ENCODE data around the gene EIF4H. TPM values are rescaled to one million over a fixed set of nuclear protein-coding genes. Genes with fewer than 3 reads are reported as not detected.

Gene EIF4H
- total RNA-seq, 1 donor from 2014 or later: 214 TPM

DNA sequence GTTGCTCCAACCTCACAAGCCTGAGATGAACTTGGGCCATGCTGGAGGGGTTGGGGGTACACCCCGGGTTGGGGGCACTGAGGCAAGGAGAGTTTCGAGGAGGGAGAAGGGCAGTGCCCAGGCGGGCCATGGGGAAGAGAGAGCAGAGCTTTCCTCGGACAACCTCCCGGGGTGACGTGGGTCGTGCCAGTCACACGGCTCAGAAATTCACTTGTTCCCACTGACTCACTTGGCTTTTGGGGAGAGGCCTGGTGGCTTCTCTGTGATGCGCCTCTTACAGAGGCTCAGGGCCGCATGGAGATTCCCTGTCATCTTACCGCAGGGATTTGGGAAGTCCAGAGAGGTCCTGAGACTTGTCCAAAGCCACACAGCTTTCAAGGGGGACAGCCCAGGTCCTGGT is 38.5 kb downstream of the EIF4H start:
- no peak overlapping the region for H3K4me3 Mint-ChIP-seq
- H3K4me3 ChIP-seq: no peak overlapping the region
- no peak overlapping the region for H3K27ac ChIP-seq
- no peaks in the 10 kb centered on the region for H3K36me3 Mint-ChIP-seq
- no peak for DNase-seq (ENCODE audit: low spot score)
- no peaks in the 10 kb centered on the region for H4K20me1 ChIP-seq (ENCODE audit: low read depth)
- peaks cover 2% of the 10 kb centered on the region for H3K4me1 Mint-ChIP-seq
- no peak overlapping the region for H3K9ac ChIP-seq
- no peaks in the 10 kb centered on the region for H3K27me3 ChIP-seq
- H3K4me1 ChIP-seq: no peaks in the 10 kb centered on the region
- no peak for TF ChIP-seq EZH2 (IDR thresholded peaks at IDR 0.05)
- TF ChIP-seq, protein P1, sequence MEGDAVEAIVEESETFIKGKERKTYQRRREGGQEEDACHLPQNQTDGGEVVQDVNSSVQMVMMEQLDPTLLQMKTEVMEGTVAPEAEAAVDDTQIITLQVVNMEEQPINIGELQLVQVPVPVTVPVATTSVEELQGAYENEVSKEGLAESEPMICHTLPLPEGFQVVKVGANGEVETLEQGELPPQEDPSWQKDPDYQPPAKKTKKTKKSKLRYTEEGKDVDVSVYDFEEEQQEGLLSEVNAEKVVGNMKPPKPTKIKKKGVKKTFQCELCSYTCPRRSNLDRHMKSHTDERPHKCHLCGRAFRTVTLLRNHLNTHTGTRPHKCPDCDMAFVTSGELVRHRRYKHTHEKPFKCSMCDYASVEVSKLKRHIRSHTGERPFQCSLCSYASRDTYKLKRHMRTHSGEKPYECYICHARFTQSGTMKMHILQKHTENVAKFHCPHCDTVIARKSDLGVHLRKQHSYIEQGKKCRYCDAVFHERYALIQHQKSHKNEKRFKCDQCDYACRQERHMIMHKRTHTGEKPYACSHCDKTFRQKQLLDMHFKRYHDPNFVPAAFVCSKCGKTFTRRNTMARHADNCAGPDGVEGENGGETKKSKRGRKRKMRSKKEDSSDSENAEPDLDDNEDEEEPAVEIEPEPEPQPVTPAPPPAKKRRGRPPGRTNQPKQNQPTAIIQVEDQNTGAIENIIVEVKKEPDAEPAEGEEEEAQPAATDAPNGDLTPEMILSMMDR (IDR thresholded peaks at IDR 0.05): no peak
- no peak for TF ChIP-seq EZH2phosphoT487 (IDR thresholded peaks at IDR 0.05)
- H3K36me3 ChIP-seq: no peaks in the 10 kb centered on the region
- H3K9me3 ChIP-seq (ENCODE audit: low read depth): no peaks in the 10 kb centered on the region
- peaks cover 3% of the 10 kb centered on the region for H3F3A ChIP-seq (ENCODE audit: low read depth)
- no peak overlapping the region for H3K4me2 ChIP-seq
- H3K9me3 Mint-ChIP-seq: no peaks in the 10 kb centered on the region
- H2AFZ ChIP-seq (replicated peaks): no peak overlapping the region
- H3K27ac Mint-ChIP-seq: no peak overlapping the region
- H3K27me3 Mint-ChIP-seq (ENCODE audit: insufficient read depth, low read depth): peaks cover 5% of the 10 kb centered on the region
- H3K79me2 ChIP-seq (ENCODE audit: low read depth): no peaks in the 10 kb centered on the region

DNA sequence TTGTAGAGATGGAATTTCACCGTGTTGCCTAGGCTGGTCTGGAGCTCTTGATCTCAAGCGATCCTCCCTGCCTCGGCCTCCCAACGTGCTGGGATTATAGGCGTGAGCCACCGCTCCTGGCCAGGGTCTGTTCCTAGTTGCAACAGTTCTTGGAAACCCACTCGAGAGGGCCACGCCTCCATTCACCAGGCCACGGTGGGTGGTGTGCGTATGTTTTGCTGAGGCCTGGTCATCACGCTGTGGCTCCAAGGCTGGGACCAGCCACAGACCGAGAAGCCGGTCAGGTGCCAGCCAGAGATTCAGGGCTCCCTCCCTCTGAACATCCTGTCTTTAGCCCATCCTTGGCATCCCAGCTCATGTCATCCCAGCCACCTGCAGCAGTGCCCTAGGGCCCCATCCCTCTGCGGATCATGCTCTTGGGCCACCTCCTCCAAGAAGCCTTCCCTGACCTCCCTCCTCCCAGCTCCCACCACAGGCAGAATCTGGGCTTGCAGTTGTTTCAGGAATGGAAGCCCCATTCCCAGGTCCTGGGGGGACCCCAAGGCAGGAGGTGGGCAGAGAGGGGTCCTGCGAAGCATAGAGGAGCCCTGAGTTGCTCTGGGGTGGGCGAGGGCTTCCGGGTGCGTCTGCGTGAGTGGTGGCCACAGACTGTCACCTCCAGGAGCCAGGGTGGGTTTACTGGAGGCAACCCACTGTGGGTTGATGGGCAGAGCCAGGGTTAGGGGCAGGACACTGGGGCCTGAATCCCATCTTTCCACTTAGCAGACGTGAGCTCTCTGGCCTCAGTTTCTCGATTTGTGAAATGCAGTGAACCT is 40.9 kb downstream of the EIF4H start:
- TF ChIP-seq, protein P1 (IDR thresholded peaks at IDR 0.05): no peak
- TF ChIP-seq EZH2 (IDR thresholded peaks at IDR 0.05) (no peak), EZH2phosphoT487 (IDR thresholded peaks at IDR 0.05) (no peak)
- no peak overlapping the region for H3K9ac ChIP-seq
- H3K36me3 ChIP-seq: no peaks in the 10 kb centered on the region
- peaks cover 2% of the 10 kb centered on the region for H3K4me1 Mint-ChIP-seq
- H3K79me2 ChIP-seq (ENCODE audit: low read depth): no peaks in the 10 kb centered on the region
- H3K4me3 ChIP-seq: no peak overlapping the region
- H3K27me3 ChIP-seq: no peaks in the 10 kb centered on the region
- no peaks in the 10 kb centered on the region for H3K4me1 ChIP-seq
- H3K4me2 ChIP-seq: no peak overlapping the region
- no peaks in the 10 kb centered on the region for H3K9me3 Mint-ChIP-seq
- no peak overlapping the region for H3K27ac ChIP-seq
- no peak overlapping the region for H3K27ac Mint-ChIP-seq
- peak; percentile 24 for DNase-seq (ENCODE audit: low spot score)
- H3K4me3 Mint-ChIP-seq: no peak overlapping the region
- H3K27me3 Mint-ChIP-seq (ENCODE audit: insufficient read depth, low read depth): peaks cover 7% of the 10 kb centered on the region
- H4K20me1 ChIP-seq (ENCODE audit: low read depth): no peaks in the 10 kb centered on the region
- H3K36me3 Mint-ChIP-seq: no peaks in the 10 kb centered on the region
- no peak overlapping the region for H2AFZ ChIP-seq (replicated peaks)
- no peaks in the 10 kb centered on the region for H3K9me3 ChIP-seq (ENCODE audit: low read depth)
- peaks cover 3% of the 10 kb centered on the region for H3F3A ChIP-seq (ENCODE audit: low read depth)

DNA sequence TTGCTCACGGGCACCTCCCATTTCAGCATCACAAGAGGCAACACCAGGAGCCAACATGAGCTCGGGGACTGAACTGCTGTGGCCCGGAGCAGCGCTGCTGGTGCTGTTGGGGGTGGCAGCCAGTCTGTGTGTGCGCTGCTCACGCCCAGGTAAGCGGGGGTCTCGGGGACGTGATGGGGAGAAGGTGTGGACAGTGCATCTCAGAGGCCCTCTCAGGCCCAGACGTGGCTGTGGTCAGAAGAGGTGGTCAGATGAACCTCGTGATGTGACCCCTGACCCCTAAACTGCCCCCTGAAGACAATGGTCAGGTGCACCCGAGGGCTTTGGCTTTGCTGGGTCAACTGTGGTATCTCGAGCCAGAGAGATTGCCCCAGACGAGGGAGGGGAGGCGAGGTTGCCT is 41.8 kb downstream of the EIF4H start:
- peaks cover 3% of the 10 kb centered on the region for H3F3A ChIP-seq (ENCODE audit: low read depth)
- Mint-ChIP-seq H3K27ac (no peak overlapping the region), H3K27me3 (ENCODE audit: insufficient read depth, low read depth) (peaks cover 7% of the 10 kb centered on the region), H3K4me3 (no peak overlapping the region), H3K4me1 (peaks cover 2% of the 10 kb centered on the region), H3K36me3 (no peaks in the 10 kb centered on the region), H3K9me3 (no peaks in the 10 kb centered on the region)
- no peak overlapping the region for H2AFZ ChIP-seq (replicated peaks)
- no peaks in the 10 kb centered on the region for H3K27me3 ChIP-seq
- H3K36me3 ChIP-seq: no peaks in the 10 kb centered on the region
- no peak overlapping the region for H3K4me2 ChIP-seq
- H3K27ac ChIP-seq: no peak overlapping the region
- no peaks in the 10 kb centered on the region for H4K20me1 ChIP-seq (ENCODE audit: low read depth)
- H3K4me3 ChIP-seq: no peak overlapping the region
- no peaks in the 10 kb centered on the region for H3K4me1 ChIP-seq
- DNase-seq (ENCODE audit: low spot score): no peak
- H3K79me2 ChIP-seq (ENCODE audit: low read depth): no peaks in the 10 kb centered on the region
- TF ChIP-seq, protein P1 (IDR thresholded peaks at IDR 0.05): no peak
- TF ChIP-seq EZH2 (IDR thresholded peaks at IDR 0.05) (no peak), EZH2phosphoT487 (IDR thresholded peaks at IDR 0.05) (no peak)
- H3K9me3 ChIP-seq (ENCODE audit: low read depth): no peaks in the 10 kb centered on the region
- no peak overlapping the region for H3K9ac ChIP-seq
